GM12874 (cell line): ENCODE data around the gene LTBP1.

Experiments
- CTCF ChIP-seq: IDR thresholded peaks from 2 replicates; pipeline ENCODE4 v1.5.1; 2011; ENCODE audit warnings: low read depth, mild to moderate bottlenecking, control low read depth, low read length, moderate library complexity; ENCODE audit not compliant: insufficient read depth

LTBP1 gene

GRCh38 chr2:33005057-33005456 lies 58.3 kb downstream of the LTBP1 start:
- TF ChIP-seq CTCF: no peak

- no peak for TF ChIP-seq CTCF
These were observed 62.0 kb downstream of the LTBP1 start for GRCh38 chr2:33008716-33009115.

- TF ChIP-seq CTCF: no peak
These were observed 62.5 kb downstream of the LTBP1 start for GRCh38 chr2:33009249-33009648.

GRCh38 chr2:33011373-33011772 lies 64.6 kb downstream of the LTBP1 start:
- no peak for TF ChIP-seq CTCF

GRCh38 chr2:33011941-33012340 lies 65.2 kb downstream of the LTBP1 start:
- no peak for TF ChIP-seq CTCF

GRCh38 chr2:33013684-33014110 lies 66.9 kb downstream of the LTBP1 start:
- no peak for TF ChIP-seq CTCF

- no peak for TF ChIP-seq CTCF
These were observed 67.5 kb downstream of the LTBP1 start for GRCh38 chr2:33014268-33014667.
